Type B pancreatic cell (in vitro differentiated cells): ENCODE data around the gene EYS. TPM values are rescaled to one million over a fixed set of nuclear protein-coding genes. Genes with fewer than 3 reads are reported as not detected.

Experiments used
- DNase-seq: peaks from one replicate; pipeline ENCODE4 v3.0.0; 2021; ENCODE audit warnings: mixed read lengths; ENCODE audit not compliant: unreplicated experiment; ENCODE audit errors: extremely low spot score
- H3K27ac Mint-ChIP-seq: 2 replicates; pipeline ENCODE4 v1.8.0; 2021; ENCODE audit warnings: mild to moderate bottlenecking, mixed read lengths
- H3K27me3 Mint-ChIP-seq: 2 replicates; pipeline ENCODE4 v1.8.0; 2021; ENCODE audit warnings: mixed read lengths
- H3K36me3 Mint-ChIP-seq: 2 replicates; pipeline ENCODE4 v1.8.0; 2021; ENCODE audit warnings: mixed read lengths
- H3K4me1 Mint-ChIP-seq: one replicate; pipeline ENCODE4 v1.8.0; 2021; ENCODE audit warnings: mixed read lengths; ENCODE audit not compliant: unreplicated experiment
- H3K4me3 Mint-ChIP-seq: 2 replicates; pipeline ENCODE4 v1.8.0; 2021; ENCODE audit warnings: mild to moderate bottlenecking, mixed read lengths
- H3K9me3 Mint-ChIP-seq: 2 replicates; pipeline ENCODE4 v1.8.0; 2021; ENCODE audit warnings: mixed read lengths
- CTCF ChIP-seq: fragments of 200-600 bp; sonication (generic); conservative IDR thresholded peaks from 2 replicates; pipeline ENCODE4 v1.5.0; 2021; ENCODE audit warnings: antibody characterized with exemption, mild to moderate bottlenecking
- total RNA-seq: library from RNA; stranded (reverse); gene quantifications from 2 replicates; pipeline ENCODE4 v1.2.1, GENCODE V29; 2021; ENCODE audit warnings: low replicate concordance

Gene EYS
- total RNA-seq, 1 donor from 2014 or later, result 1.5 TPM

- no peak for DNase-seq
- Mint-ChIP-seq H3K4me3 (no peak overlapping the region), H3K4me1 (no peaks in the 10 kb centered on the region), H3K27me3 (no peaks in the 10 kb centered on the region), H3K9me3 (no peaks in the 10 kb centered on the region), H3K36me3 (no peaks in the 10 kb centered on the region), H3K27ac (no peak overlapping the region)
- TF ChIP-seq CTCF, result no peak
Measured at GRCh38 chr6:65558071-65558470, 149.0 kb downstream of the EYS start.

DNA sequence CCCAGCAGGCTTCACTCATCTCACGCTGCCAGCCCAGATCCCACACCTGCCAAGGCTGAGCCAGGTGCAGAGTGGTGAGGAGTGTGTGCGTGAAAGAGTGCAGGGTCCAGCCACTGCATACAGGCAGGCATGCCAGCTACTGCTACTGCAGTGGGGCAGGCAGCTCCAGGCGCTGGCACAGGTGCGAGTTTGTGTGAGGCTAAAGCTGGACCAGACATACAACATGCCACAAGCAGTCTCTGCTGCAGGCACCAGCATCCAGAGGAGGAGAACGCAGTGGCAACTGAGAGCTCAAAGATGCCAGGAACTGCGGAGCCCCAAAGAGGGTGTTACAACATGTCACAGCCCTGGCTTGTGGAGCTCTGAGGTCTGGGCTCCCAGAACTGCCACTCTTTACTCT, 149.8 kb downstream of the EYS start:
- DNase-seq, result no peak
- H3K4me3 Mint-ChIP-seq, result no peak overlapping the region
- TF ChIP-seq CTCF, result no peak
- H3K9me3 Mint-ChIP-seq, result no peaks in the 10 kb centered on the region
- no peaks in the 10 kb centered on the region for H3K36me3 Mint-ChIP-seq
- H3K4me1 Mint-ChIP-seq, result no peaks in the 10 kb centered on the region
- H3K27me3 Mint-ChIP-seq, result no peaks in the 10 kb centered on the region
- H3K27ac Mint-ChIP-seq, result no peak overlapping the region

- no peak for TF ChIP-seq CTCF
- H3K9me3 Mint-ChIP-seq, result no peaks in the 10 kb centered on the region
- H3K36me3 Mint-ChIP-seq, result no peaks in the 10 kb centered on the region
- H3K27ac Mint-ChIP-seq, result no peak overlapping the region
- DNase-seq, result no peak
- no peak overlapping the region for H3K4me3 Mint-ChIP-seq
- no peaks in the 10 kb centered on the region for H3K27me3 Mint-ChIP-seq
- H3K4me1 Mint-ChIP-seq, result no peaks in the 10 kb centered on the region
Measured at GRCh38 chr6:65546894-65547293, 160.1 kb downstream of the EYS start.

DNA sequence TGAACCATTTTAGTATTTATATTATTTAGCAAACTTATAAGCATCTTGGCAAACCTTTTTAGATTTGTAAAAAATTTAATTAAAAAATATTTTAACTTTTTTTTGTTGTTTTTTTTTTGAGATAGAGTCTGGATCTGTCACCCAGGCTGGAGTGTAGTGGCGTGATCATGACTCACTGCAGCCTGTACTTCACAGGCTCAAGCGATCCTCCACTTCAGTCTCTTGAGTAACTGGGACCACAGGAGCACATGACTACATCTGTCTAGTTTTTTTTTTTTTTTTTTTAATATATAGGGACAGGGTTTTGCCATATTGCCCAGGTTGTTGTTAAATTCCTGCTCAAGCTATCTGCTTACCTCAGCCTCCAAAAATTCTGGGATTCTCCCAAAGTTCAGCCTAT, 161.1 kb downstream of the EYS start:
- Mint-ChIP-seq H3K4me3 (no peak overlapping the region), H3K9me3 (no peaks in the 10 kb centered on the region), H3K36me3 (no peaks in the 10 kb centered on the region), H3K27ac (no peak overlapping the region), H3K27me3 (no peaks in the 10 kb centered on the region), H3K4me1 (no peaks in the 10 kb centered on the region)
- DNase-seq, result no peak
- no peak for TF ChIP-seq CTCF

- no peak for DNase-seq
- no peak overlapping the region for H3K4me3 Mint-ChIP-seq
- no peaks in the 10 kb centered on the region for H3K36me3 Mint-ChIP-seq
- H3K4me1 Mint-ChIP-seq, result no peaks in the 10 kb centered on the region
- no peak overlapping the region for H3K27ac Mint-ChIP-seq
- no peaks in the 10 kb centered on the region for H3K27me3 Mint-ChIP-seq
- no peaks in the 10 kb centered on the region for H3K9me3 Mint-ChIP-seq
- TF ChIP-seq CTCF, result no peak
Measured at GRCh38 chr6:65538644-65539043, 168.4 kb downstream of the EYS start.

GRCh38 chr6:65537600-65537999, 169.4 kb downstream of the EYS start:
- Mint-ChIP-seq H3K36me3 (no peaks in the 10 kb centered on the region), H3K4me3 (no peak overlapping the region), H3K9me3 (no peaks in the 10 kb centered on the region), H3K27ac (no peak overlapping the region), H3K27me3 (no peaks in the 10 kb centered on the region), H3K4me1 (no peaks in the 10 kb centered on the region)
- DNase-seq, result no peak
- TF ChIP-seq CTCF, result no peak
